Urothelium cell line (cell line): ENCODE results near the gene PRPF39.
A peak's percentile ranks its signal among the peaks of the same experiment; 100 is the strongest.
"Not testable (repeated sequence)": the region's sequence is repeated elsewhere in the genome, so short reads cannot be mapped to it uniquely, and the experiment has no call there.

Experiments used
- DNase-seq: peaks from one replicate; pipeline ENCODE4 v3.0.0; 2011; ENCODE audit warnings: low spot score, mixed read lengths
- FAIRE-seq: peaks from 2 replicates; lab custom pipeline; 2011; peaks lifted over from hg19 to GRCh38; lab: Jason Lieb, UNC

PRPF39 gene

GRCh38 chr14:45134051-45134958 lies 50.4 kb downstream of the PRPF39 start, which contains the start of gene FKBP3:
FKBP3 (minus strand) TSS chr14:45134481; CDS start chr14:45134456, 25 bp downstream.
- peak; percentile 91 for FAIRE-seq
- peak; percentile 100 for DNase-seq

DNA sequence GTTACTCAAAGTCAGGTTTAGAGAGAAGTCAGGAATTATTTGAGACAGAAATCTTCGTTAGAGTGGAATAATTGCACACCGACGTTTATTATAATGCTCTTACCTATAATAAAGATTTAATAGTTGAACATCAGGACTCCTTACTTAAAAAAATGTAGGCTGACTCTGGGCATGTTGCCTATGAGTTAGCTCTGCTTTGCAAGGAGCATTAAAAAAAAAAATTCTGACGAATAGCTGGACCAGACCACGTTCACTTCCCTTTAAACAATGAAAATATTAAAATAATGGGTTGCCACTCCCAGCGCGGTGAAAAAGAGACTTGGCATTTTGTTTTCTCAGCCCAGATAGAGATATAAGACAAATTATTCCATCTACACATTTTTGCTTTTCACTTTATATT lies 51.2 kb downstream of the PRPF39 start:
- FAIRE-seq (no peak), DNase-seq (no peak)

GRCh38 chr14:45135659-45136395 lies 51.9 kb downstream of the PRPF39 start, which contains the start of gene FANCM:
FANCM (plus strand) TSS chr14:45135930; CDS start chr14:45136032, 102 bp downstream.
- FAIRE-seq (peak; percentile 92), DNase-seq (peak; percentile 96)

DNA sequence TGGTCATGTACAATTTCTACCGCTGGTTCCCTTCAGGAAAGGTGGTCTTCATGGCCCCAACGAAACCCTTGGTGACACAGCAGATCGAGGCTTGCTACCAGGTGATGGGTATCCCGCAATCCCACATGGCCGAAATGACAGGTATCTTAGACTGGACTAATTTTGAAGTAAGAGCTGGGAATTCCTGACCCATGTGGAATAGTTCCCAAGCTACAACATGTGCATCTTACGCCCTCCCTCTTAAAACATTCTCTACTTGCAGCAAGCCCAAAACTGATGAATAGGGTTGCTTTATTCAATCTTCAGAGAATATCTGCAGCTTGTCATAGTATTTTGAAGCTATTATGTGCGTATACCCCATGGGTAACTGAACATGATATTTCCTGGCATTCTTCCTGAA lies 52.5 kb downstream of the PRPF39 start:
- FAIRE-seq (no peak), DNase-seq (peak; percentile 10)

GRCh38 chr14:45140661-45141187 lies 56.8 kb downstream of the PRPF39 start:
- FAIRE-seq: no peak
- no peak for DNase-seq

GRCh38 chr14:45142083-45142482 lies 58.2 kb downstream of the PRPF39 start:
- FAIRE-seq, DNase-seq: not testable (repeated sequence)

DNA sequence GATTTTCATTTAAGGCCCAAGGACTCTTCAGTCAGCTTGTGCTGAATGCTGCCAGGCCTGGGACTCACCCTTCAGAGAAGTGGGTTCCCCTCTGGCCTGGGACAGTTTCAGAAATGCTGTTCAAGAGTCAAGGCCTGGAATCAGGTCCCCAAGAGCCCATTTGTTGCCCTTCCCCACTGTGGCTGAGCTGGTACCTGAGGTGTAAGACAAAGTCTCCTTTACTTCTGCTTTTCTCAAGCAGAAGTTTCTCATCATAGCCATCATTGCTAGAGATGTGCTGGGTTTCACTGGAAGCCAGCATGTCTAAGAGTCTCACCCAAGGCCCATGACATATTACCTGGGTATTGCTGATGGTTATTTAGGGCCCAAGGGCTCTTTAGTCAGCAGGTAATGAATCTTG lies 60.7 kb downstream of the PRPF39 start:
- FAIRE-seq (no peak), DNase-seq (no peak)

DNA sequence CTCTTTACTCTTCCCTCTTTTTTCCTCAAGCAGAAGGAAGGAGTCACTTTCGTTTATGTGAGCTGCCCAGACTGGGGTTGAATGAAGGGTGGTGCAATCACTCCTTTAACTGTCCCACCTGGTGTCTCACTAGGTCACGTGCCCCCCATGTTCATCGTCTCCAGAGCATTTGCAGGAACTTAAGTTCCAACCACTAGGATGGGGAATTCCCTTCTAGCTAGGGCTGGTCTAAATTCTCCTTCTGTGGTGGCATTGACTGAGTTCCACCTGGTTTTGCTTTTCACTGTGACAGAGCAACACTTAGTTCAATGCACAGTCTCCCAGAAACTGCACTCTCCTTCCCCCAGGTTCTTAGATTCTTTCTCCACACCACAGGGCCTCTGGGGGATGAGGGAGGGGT lies 61.3 kb downstream of the PRPF39 start:
- FAIRE-seq (peak; percentile 17), DNase-seq (no peak)

DNA sequence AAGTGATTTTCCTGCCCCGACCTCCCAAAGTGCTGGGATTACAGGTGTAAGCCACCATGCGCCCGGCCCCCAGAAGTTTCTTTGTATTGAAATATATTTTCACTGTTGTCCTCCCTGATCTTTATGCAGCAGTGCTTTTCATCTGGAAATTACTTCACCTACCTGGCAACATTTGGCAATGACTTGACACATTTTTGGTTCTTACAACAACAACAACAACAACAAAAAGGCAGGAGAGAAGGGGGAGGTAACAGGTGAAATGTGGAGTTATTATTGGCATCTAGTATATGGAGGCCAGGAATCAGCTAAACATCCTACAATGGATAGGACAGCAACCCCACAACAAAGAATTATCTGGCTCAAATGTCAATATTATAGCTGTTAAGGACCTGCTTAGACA lies 65.7 kb downstream of the PRPF39 start:
- no peak for DNase-seq
- peak; percentile 13 for FAIRE-seq

DNA sequence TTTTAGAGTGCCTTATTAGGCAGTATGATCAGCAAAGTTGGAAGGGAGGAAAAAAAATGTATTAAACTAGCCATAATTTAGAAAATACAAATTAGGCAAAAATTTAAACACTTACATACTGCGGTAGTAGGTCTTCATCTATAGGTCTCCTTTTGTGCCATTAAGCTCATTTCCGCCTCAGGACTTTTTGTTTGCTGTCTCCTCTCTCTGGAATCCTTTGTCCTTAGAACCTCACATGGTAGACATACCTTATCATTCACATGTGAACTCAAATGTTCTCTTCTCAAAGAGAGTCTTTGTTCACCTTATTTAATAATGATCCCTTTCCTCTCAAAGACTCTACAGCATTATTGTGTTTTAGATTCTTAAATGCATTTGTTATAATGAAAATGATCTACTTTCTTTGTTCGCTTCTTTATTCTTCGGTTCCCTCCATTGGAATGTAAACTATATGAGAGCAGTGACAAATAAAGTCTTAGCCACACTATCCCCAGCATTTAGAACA lies 66.5 kb downstream of the PRPF39 start:
- DNase-seq (no peak), FAIRE-seq (no peak)

DNA sequence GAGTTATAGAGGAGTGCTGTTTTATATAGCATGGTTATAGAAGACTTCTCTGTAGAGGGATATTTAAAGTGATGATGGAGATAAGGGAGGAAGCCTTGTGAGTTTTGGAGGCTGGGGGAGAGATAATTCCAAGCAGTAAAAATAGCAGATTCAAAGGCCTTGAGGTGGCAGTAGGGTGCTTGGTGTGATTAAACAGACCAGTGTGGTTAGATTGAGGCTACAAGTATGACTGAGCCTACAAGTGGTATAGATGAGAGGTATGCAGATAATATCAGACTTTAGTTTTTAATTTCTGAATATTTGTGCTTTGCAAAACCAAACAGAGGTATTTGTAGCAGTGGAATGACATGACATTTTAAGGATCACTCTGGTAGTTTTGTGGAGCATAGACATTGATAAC lies 72.2 kb downstream of the PRPF39 start:
- FAIRE-seq: no peak
- DNase-seq: no peak
